ENCODE results near the gene ZNF526.

GRCh38 chr19:42176990-42177685, 43.0 kb upstream of the ZNF526 start:
- TF ChIP-seq POU2F2 (IDR thresholded peaks at IDR 0.05; ENCODE audit: low read depth, low read length) (no peak), POLR2A (IDR thresholded peaks at IDR 0.05; ENCODE audit: low read depth, low read length) (no peak)
